OCI-LY7 (cell line): Measurements from ENCODE around the gene C22orf23.

ENCODE experiments used
- CTCF ChIP-seq: fragments of 200-600 bp; sonication (generic); conservative IDR thresholded peaks from 2 replicates; pipeline ENCODE4 v1.5.1; 2014; ENCODE audit warnings: mild to moderate bottlenecking, antibody characterized with exemption, low read length, moderate library complexity, mixed read lengths
- EZH2phosphoT487 ChIP-seq: fragments of 200-600 bp; sonication (generic); IDR thresholded peaks from 2 replicates; pipeline ENCODE4 v1.6.1; 2018; ENCODE audit warnings: low read depth, borderline replicate concordance, mild to moderate bottlenecking, mixed run types, antibody characterized with exemption, low read length, moderate library complexity, mixed read lengths

GRCh38 chr22:37981282-37982011, 28.0 kb upstream of the C22orf23 start:
- TF ChIP-seq CTCF (no peak), EZH2phosphoT487 (no peak)
